CMK (cell line): ENCODE results near the gene VWA5B1.

ENCODE experiments used
- DNase-seq: peaks from one replicate; pipeline ENCODE4 v3.0.0-alpha.2; 2010; ENCODE audit warnings: low read depth

VWA5B1 gene

DNA sequence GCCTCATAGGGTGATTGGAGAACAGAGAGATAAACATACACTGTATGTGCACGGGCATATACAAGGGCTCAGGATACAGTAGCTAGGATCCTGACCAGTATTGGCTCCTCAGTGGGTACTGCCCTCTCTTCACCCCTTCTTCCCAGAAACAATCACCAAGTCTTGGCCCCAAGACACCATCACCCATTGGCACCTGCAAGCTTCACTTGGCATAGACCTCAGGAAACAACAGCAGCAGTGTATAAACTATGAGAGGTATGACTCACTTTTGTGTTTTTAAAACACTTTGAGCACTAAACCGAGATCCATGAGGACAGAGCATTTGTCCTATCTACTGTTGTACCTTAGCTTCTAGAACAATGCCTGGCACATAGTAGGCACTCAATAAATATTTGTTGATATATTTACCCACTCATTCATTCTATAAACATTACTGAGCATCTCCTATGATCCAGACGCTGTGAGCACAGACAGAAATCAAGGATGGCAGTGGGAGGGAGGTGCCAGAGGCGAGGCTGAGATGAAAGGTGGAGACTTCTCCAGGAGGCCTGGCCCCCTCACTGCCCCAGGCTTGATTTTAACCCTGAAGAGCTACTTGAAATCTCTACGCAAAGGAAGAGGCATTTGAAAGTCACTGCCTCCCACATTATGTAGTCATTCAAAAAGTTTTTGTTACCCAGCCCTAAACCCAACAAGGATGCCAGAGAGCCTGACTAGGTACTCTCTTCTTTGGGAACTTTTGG, 100.1 kb downstream of the VWA5B1 start:
- no peak for DNase-seq

DNA sequence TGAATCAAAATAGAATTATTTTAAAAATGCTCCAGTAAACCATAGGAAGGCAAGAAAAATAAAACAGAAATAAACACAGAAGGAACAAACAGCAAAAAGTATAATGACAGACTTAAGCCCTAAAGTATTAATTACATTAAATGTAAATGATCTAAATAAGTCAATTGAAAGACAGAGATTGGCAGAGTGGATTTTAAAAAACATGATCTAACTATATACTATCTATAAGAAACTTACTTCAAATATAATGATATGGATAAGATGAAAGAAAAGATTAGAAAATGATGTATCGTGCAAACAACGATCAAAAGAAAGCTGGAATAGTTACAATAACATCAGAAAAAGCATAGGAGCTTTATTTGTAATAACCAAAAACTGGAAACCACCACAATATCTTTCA, 104.6 kb downstream of the VWA5B1 start:
- no peak for DNase-seq

- DNase-seq = no peak
Observed at GRCh38 chr1:20398744-20399143, 108.1 kb downstream of the VWA5B1 start.

DNA sequence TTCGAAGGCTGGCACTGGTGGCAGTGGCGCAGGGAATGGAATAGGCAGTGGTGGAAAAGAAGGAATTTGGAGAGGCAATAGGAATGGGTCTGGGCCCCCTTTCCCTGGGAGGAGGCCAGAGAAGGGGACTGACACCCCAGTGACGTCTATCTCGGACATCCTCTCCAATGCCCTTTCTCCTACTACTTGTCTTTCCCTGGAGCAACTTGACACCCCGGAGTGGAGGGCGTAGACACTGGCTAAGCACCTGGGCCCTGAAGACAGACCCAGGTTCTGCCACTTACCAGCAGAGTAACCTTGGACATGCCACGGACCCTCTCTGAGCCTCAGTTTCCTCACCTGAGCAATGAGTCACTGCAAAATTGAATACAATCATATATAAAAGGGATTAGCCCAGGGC, 108.5 kb downstream of the VWA5B1 start:
- no peak for DNase-seq

GRCh38 chr1:20399606-20400180, 109.0 kb downstream of the VWA5B1 start:
- DNase-seq = no peak

- DNase-seq = no peak
Observed at GRCh38 chr1:20400341-20401177, 109.9 kb downstream of the VWA5B1 start.

DNA sequence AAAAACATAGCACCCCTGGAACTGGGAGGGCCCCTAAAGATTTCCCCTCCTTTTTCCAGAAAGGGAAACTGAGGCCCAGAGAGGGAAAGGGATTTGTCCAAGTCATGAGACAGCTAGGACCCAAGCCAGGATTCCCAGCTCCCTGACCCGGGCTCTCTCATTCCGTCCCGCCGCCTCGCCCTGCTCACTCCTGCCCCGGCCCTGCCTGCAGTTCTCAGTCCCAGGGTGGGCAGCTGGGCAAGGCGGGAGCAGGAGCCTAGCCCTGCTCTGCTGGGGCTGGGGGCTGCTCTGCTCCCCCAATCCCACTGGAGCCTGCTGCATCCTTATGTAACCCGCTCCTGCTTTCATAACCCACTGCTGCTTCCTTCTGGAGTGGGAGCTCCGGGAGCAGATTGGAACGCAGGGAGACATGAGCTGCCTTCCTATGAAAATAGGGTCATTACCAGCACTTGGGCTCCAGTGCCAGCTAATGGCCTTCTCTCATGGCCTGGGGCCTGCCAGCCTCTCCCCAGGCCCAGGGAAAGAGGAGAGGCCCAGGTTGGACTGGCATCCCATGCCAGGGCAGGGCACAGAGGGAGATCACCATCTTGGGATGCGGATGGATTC, 110.8 kb downstream of the VWA5B1 start:
- DNase-seq = no peak

- no peak for DNase-seq
Observed at GRCh38 chr1:20402585-20403422, 112.1 kb downstream of the VWA5B1 start.

DNA sequence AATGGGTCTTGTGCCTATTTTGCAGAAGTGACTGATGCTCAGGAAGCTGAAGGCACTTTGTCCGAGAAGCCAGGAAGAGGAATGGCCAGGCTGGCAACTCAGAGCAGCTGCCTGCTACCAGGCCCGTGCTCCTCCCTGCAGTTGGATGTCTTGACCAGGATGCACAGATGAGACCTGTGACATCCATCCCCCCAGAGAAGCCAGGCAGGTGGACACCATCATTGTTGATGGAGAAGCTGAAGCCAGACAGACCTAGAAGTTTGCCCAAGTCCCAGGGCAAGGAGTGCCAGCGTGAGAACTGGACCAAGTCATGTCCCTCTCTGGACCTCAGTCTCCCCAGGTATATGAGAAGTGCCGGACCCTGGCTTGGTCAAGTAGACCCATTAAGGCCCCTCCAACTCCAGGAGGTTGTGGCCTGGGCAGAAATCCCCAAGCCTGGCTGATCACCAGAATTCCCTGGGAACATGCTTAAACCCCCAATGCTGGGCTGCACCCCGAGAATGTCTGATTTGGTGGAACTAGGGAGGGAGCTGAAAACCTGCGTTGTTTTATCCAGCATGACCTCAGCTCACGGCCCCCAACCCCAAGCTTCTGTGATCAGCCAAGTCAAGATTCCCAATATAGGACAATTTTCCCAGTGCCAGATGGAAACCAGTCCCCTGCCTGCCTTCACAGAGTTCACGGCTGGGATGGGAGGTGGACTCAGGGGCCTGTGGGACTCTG, 112.9 kb downstream of the VWA5B1 start:
- DNase-seq = no peak

DNA sequence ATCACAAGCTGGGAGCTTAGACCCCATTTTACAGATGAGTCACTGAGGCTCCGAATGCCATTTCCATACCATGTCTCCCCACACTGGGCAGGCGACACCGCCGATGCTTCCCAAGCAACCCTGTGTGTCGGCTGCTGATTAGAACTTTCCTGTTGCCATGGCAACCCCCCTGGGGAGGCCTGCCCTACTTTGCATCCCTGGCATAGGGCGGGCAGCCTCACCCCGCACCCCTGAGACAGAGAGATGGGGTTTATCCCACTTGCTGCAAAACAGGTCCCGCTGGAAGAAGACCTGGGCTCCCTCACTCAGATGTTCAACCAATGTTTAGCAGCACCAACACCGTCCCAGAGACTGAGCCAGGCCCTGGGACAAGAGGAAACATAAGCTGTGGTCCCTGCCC, 113.8 kb downstream of the VWA5B1 start:
- no peak for DNase-seq
